DOHH2 (cell line): ENCODE data around the gene ASAH2.

Source experiments
- H3F3A ChIP-seq: fragments of 200-600 bp; sonication (generic), shearing (Covaris generic); 2 replicates; pipeline ENCODE4 v1.6.0; 2016; ENCODE audit warnings: antibody characterized with exemption, mild to moderate bottlenecking; ENCODE audit not compliant: control insufficient read depth, insufficient read depth
- H3K27ac ChIP-seq: fragments of 200-600 bp; sonication (generic); 2 replicates; pipeline ENCODE4 v1.5.1; 2014; ENCODE audit warnings: low read depth, mild to moderate bottlenecking, low read length, moderate library complexity
- H3K27me3 ChIP-seq: fragments of 200-600 bp; sonication (generic); 2 replicates; pipeline ENCODE4 v1.6.1; 2014; ENCODE audit warnings: mild to moderate bottlenecking, low read length, mixed read lengths; ENCODE audit not compliant: control insufficient read depth
- H3K36me3 ChIP-seq: fragments of 200-600 bp; sonication (generic); 2 replicates; pipeline ENCODE4 v1.6.1; 2014; ENCODE audit warnings: mild to moderate bottlenecking, low read length, moderate library complexity, mixed read lengths; ENCODE audit not compliant: control insufficient read depth
- H3K4me1 ChIP-seq: fragments of 200-600 bp; sonication (generic); 2 replicates; pipeline ENCODE4 v1.6.1; 2014; ENCODE audit warnings: mild to moderate bottlenecking, low read length, mixed read lengths; ENCODE audit not compliant: control insufficient read depth
- H3K4me2 ChIP-seq: fragments of 200-600 bp; sonication (generic); 2 replicates; pipeline ENCODE4 v1.6.0; 2014; ENCODE audit warnings: mild to moderate bottlenecking, low read length, moderate library complexity
- H3K4me3 ChIP-seq: fragments of 200-600 bp; sonication (generic); 2 replicates; pipeline ENCODE4 v1.5.1; 2014; ENCODE audit warnings: mild to moderate bottlenecking, low read length, mixed read lengths
- H3K79me2 ChIP-seq: fragments of 200-600 bp; sonication (generic); 2 replicates; pipeline ENCODE4 v1.6.1; 2014; ENCODE audit warnings: mild to moderate bottlenecking, low read length, mixed read lengths; ENCODE audit not compliant: control insufficient read depth
- H3K9me2 ChIP-seq: fragments of 200-600 bp; sonication (generic); replicated peaks from 2 replicates; pipeline ENCODE4 v1.6.1; 2014; ENCODE audit warnings: mild to moderate bottlenecking, low read length, mixed read lengths; ENCODE audit not compliant: control insufficient read depth
- H3K9me3 ChIP-seq: fragments of 200-600 bp; sonication (generic); 2 replicates; pipeline ENCODE4 v1.6.1; 2014; ENCODE audit warnings: antibody characterized with exemption, low read length, mixed read lengths; ENCODE audit not compliant: control insufficient read depth, insufficient read depth
- H4K20me1 ChIP-seq: fragments of 200-600 bp; sonication (generic); 2 replicates; pipeline ENCODE4 v1.6.0; 2014; ENCODE audit warnings: low read depth, mild to moderate bottlenecking, antibody characterized with exemption, low read length, moderate library complexity; ENCODE audit not compliant: control insufficient read depth, insufficient read depth
- CTCF ChIP-seq: fragments of 200-600 bp; sonication (generic); IDR thresholded peaks from one replicate; pipeline ENCODE4 v1.5.1; 2014; ENCODE audit warnings: antibody characterized with exemption, mild to moderate bottlenecking, low read depth, low read length; ENCODE audit not compliant: poor library complexity, severe bottlenecking
- EZH2phosphoT487 ChIP-seq: fragments of 200-600 bp; sonication (generic); IDR thresholded peaks from 2 replicates; pipeline ENCODE4 v1.6.1; 2017; ENCODE audit warnings: borderline replicate concordance, mild to moderate bottlenecking, antibody characterized with exemption, low read length, moderate library complexity, mixed read lengths

ASAH2 gene

GRCh38 chr10:50281967-50282522 lies 30.7 kb upstream of the ASAH2 start:
- no peak overlapping the region for H3K4me3 ChIP-seq
- H4K20me1 ChIP-seq = no peaks in the 10 kb centered on the region
- H3K27ac ChIP-seq = no peak overlapping the region
- no peaks in the 10 kb centered on the region for H3K79me2 ChIP-seq
- no peaks in the 10 kb centered on the region for H3K4me1 ChIP-seq
- no peak overlapping the region for H3K4me2 ChIP-seq
- H3K27me3 ChIP-seq = peaks cover 5% of the 10 kb centered on the region; the same call in 1 of the 2 replicates
- H3K9me2 ChIP-seq = no peaks in the 10 kb centered on the region
- TF ChIP-seq EZH2phosphoT487 (no peak), CTCF (no peak)
- no peaks in the 10 kb centered on the region for H3K36me3 ChIP-seq
- H3K9me3 ChIP-seq = no peaks in the 10 kb centered on the region
- no peaks in the 10 kb centered on the region for H3F3A ChIP-seq

GRCh38 chr10:50281210-50281966 lies 30.1 kb upstream of the ASAH2 start:
- H3K9me2 ChIP-seq = no peaks in the 10 kb centered on the region
- H3K9me3 ChIP-seq = no peaks in the 10 kb centered on the region
- no peak overlapping the region for H3K27ac ChIP-seq
- no peaks in the 10 kb centered on the region for H3K79me2 ChIP-seq
- no peak overlapping the region for H3K4me2 ChIP-seq
- no peaks in the 10 kb centered on the region for H3K36me3 ChIP-seq
- peaks cover 11% of the 10 kb centered on the region for H3K27me3 ChIP-seq
- H3K4me3 ChIP-seq = no peak overlapping the region
- H3F3A ChIP-seq = no peaks in the 10 kb centered on the region
- H3K4me1 ChIP-seq = no peaks in the 10 kb centered on the region
- no peak for TF ChIP-seq CTCF
- TF ChIP-seq EZH2phosphoT487 = no peak
- H4K20me1 ChIP-seq = no peaks in the 10 kb centered on the region

- TF ChIP-seq EZH2phosphoT487 (no peak), CTCF (no peak)
- Histone ChIP-seq H3K9me3 (no peaks in the 10 kb centered on the region), H3K4me3 (no peak overlapping the region), H3K36me3 (no peaks in the 10 kb centered on the region), H3F3A (no peaks in the 10 kb centered on the region), H3K4me2 (no peak overlapping the region), H3K4me1 (no peaks in the 10 kb centered on the region), H3K9me2 (no peaks in the 10 kb centered on the region), H3K27ac (no peak overlapping the region), H4K20me1 (no peaks in the 10 kb centered on the region), H3K79me2 (no peaks in the 10 kb centered on the region), H3K27me3 (peaks cover 13% of the 10 kb centered on the region)
Observed at GRCh38 chr10:50280049-50280841, 28.9 kb upstream of the ASAH2 start.
